ENCODE data around the gene SPINK6.
A peak's percentile ranks its signal among the peaks of the same experiment; 100 is the strongest.

SPINK6 gene

GRCh38 chr5:148202531-148203203, at the start of gene SPINK6:
Gene SPINK6 (plus strand): TSS chr5:148203042. CDS start chr5:148203097, 55 bp downstream.
- Histone ChIP-seq H3K27me3 (ENCODE audit: insufficient read depth, low read length) (0 out of 2 replicates have a peak, but pooled peaks cover 2% of the 10 kb centered on the region), H3K4me3 (ENCODE audit: low read depth, low read length) (no peak within 1 kb of the TSS), H3K36me3 (ENCODE audit: insufficient read depth, low read length) (no peaks in the 10 kb centered on the region), H3K4me1 (ENCODE audit: control insufficient read depth, insufficient read depth, low read length, unreplicated experiment) (no peaks in the 10 kb centered on the region), H3K79me2 (ENCODE audit: control insufficient read depth, insufficient read depth, low read length, unreplicated experiment) (no peaks in the 10 kb centered on the region), H2AFZ (ENCODE audit: low read length, unreplicated experiment) (no peak within 1 kb of the TSS), H3K27ac (ENCODE audit: low read depth, low read length) (no peak within 1 kb of the TSS)

- Histone ChIP-seq H3K36me3 (ENCODE audit: insufficient read depth, low read length) (no peaks in the 10 kb centered on the region), H3K4me3 (ENCODE audit: low read depth, low read length) (no peak overlapping the region), H3K79me2 (ENCODE audit: control insufficient read depth, insufficient read depth, low read length, unreplicated experiment) (no peaks in the 10 kb centered on the region), H2AFZ (ENCODE audit: low read length, unreplicated experiment) (no peak overlapping the region), H3K4me1 (ENCODE audit: control insufficient read depth, insufficient read depth, low read length, unreplicated experiment) (no peaks in the 10 kb centered on the region), H3K27ac (ENCODE audit: low read depth, low read length) (no peak overlapping the region), H3K27me3 (ENCODE audit: insufficient read depth, low read length) (no peaks in the 10 kb centered on the region)
These were observed 46.2 kb upstream of the SPINK6 start for GRCh38 chr5:148156609-148157008.

- H3K27ac ChIP-seq (ENCODE audit: low read depth, low read length): no peak overlapping the region
- peak overlapping the region; percentile 50 for H2AFZ ChIP-seq (ENCODE audit: low read length, unreplicated experiment)
- H3K36me3 ChIP-seq (ENCODE audit: insufficient read depth, low read length): no peaks in the 10 kb centered on the region
- H3K79me2 ChIP-seq (ENCODE audit: control insufficient read depth, insufficient read depth, low read length, unreplicated experiment): no peaks in the 10 kb centered on the region
- no peak overlapping the region for H3K4me3 ChIP-seq (ENCODE audit: low read depth, low read length)
- no peaks in the 10 kb centered on the region for H3K27me3 ChIP-seq (ENCODE audit: insufficient read depth, low read length)
- H3K4me1 ChIP-seq (ENCODE audit: control insufficient read depth, insufficient read depth, low read length, unreplicated experiment): peaks cover 4% of the 10 kb centered on the region
These were observed 40.8 kb upstream of the SPINK6 start for GRCh38 chr5:148162038-148162437.

GRCh38 chr5:148163345-148163744, 39.5 kb upstream of the SPINK6 start:
- H3K4me1 ChIP-seq (ENCODE audit: control insufficient read depth, insufficient read depth, low read length, unreplicated experiment): peaks cover 4% of the 10 kb centered on the region
- no peaks in the 10 kb centered on the region for H3K27me3 ChIP-seq (ENCODE audit: insufficient read depth, low read length)
- H3K36me3 ChIP-seq (ENCODE audit: insufficient read depth, low read length): no peaks in the 10 kb centered on the region
- H3K4me3 ChIP-seq (ENCODE audit: low read depth, low read length): no peak overlapping the region
- no peak overlapping the region for H3K27ac ChIP-seq (ENCODE audit: low read depth, low read length)
- no peak overlapping the region for H2AFZ ChIP-seq (ENCODE audit: low read length, unreplicated experiment)
- H3K79me2 ChIP-seq (ENCODE audit: control insufficient read depth, insufficient read depth, low read length, unreplicated experiment): no peaks in the 10 kb centered on the region

- Histone ChIP-seq H3K36me3 (ENCODE audit: insufficient read depth, low read length) (no peaks in the 10 kb centered on the region), H2AFZ (ENCODE audit: low read length, unreplicated experiment) (no peak overlapping the region), H3K4me3 (ENCODE audit: low read depth, low read length) (no peak overlapping the region), H3K4me1 (ENCODE audit: control insufficient read depth, insufficient read depth, low read length, unreplicated experiment) (peaks cover 4% of the 10 kb centered on the region), H3K27me3 (ENCODE audit: insufficient read depth, low read length) (no peaks in the 10 kb centered on the region), H3K27ac (ENCODE audit: low read depth, low read length) (no peak overlapping the region), H3K79me2 (ENCODE audit: control insufficient read depth, insufficient read depth, low read length, unreplicated experiment) (no peaks in the 10 kb centered on the region)
These were observed 36.1 kb upstream of the SPINK6 start for GRCh38 chr5:148166550-148167283.

- Histone ChIP-seq H3K79me2 (ENCODE audit: control insufficient read depth, insufficient read depth, low read length, unreplicated experiment) (no peaks in the 10 kb centered on the region), H3K27ac (ENCODE audit: low read depth, low read length) (no peak within 1 kb of the TSS), H3K36me3 (ENCODE audit: insufficient read depth, low read length) (no peaks in the 10 kb centered on the region), H2AFZ (ENCODE audit: low read length, unreplicated experiment) (no peak within 1 kb of the TSS), H3K27me3 (ENCODE audit: insufficient read depth, low read length) (no peaks in the 10 kb centered on the region), H3K4me1 (ENCODE audit: control insufficient read depth, insufficient read depth, low read length, unreplicated experiment) (no peaks in the 10 kb centered on the region), H3K4me3 (ENCODE audit: low read depth, low read length) (no peak within 1 kb of the TSS)
These were observed 34.6 kb upstream of the SPINK6 start, which contains the start of gene SPINK14 for GRCh38 chr5:148168246-148168645. Gene SPINK14 (plus strand): TSS chr5:148168546. CDS start chr5:148169733, 1,187 bp downstream.

- Histone ChIP-seq H3K4me1 (ENCODE audit: control insufficient read depth, insufficient read depth, low read length, unreplicated experiment) (no peaks in the 10 kb centered on the region), H3K36me3 (ENCODE audit: insufficient read depth, low read length) (no peaks in the 10 kb centered on the region), H3K27ac (ENCODE audit: low read depth, low read length) (no peak overlapping the region), H3K4me3 (ENCODE audit: low read depth, low read length) (no peak overlapping the region), H3K79me2 (ENCODE audit: control insufficient read depth, insufficient read depth, low read length, unreplicated experiment) (no peaks in the 10 kb centered on the region), H3K27me3 (ENCODE audit: insufficient read depth, low read length) (peaks cover 5% of the 10 kb centered on the region; the same call in 1 of the 2 replicates), H2AFZ (ENCODE audit: low read length, unreplicated experiment) (no peak overlapping the region)
These were observed 30.5 kb upstream of the SPINK6 start for GRCh38 chr5:148172377-148172776.

GRCh38 chr5:148176480-148176879, 26.4 kb upstream of the SPINK6 start:
- peaks cover 5% of the 10 kb centered on the region; the same call in 1 of the 2 replicates for H3K27me3 ChIP-seq (ENCODE audit: insufficient read depth, low read length)
- H3K79me2 ChIP-seq (ENCODE audit: control insufficient read depth, insufficient read depth, low read length, unreplicated experiment): no peaks in the 10 kb centered on the region
- H2AFZ ChIP-seq (ENCODE audit: low read length, unreplicated experiment): no peak overlapping the region
- H3K36me3 ChIP-seq (ENCODE audit: insufficient read depth, low read length): no peaks in the 10 kb centered on the region
- H3K27ac ChIP-seq (ENCODE audit: low read depth, low read length): no peak overlapping the region
- no peak overlapping the region for H3K4me3 ChIP-seq (ENCODE audit: low read depth, low read length)
- H3K4me1 ChIP-seq (ENCODE audit: control insufficient read depth, insufficient read depth, low read length, unreplicated experiment): no peaks in the 10 kb centered on the region

GRCh38 chr5:148177207-148177606, 25.6 kb upstream of the SPINK6 start:
- Histone ChIP-seq H3K27me3 (ENCODE audit: insufficient read depth, low read length) (peaks cover 5% of the 10 kb centered on the region; the same call in 1 of the 2 replicates), H3K27ac (ENCODE audit: low read depth, low read length) (no peak overlapping the region), H3K36me3 (ENCODE audit: insufficient read depth, low read length) (no peaks in the 10 kb centered on the region), H3K4me1 (ENCODE audit: control insufficient read depth, insufficient read depth, low read length, unreplicated experiment) (no peaks in the 10 kb centered on the region), H3K79me2 (ENCODE audit: control insufficient read depth, insufficient read depth, low read length, unreplicated experiment) (no peaks in the 10 kb centered on the region), H3K4me3 (ENCODE audit: low read depth, low read length) (no peak overlapping the region), H2AFZ (ENCODE audit: low read length, unreplicated experiment) (no peak overlapping the region)

- H2AFZ ChIP-seq (ENCODE audit: low read length, unreplicated experiment): no peak overlapping the region
- no peaks in the 10 kb centered on the region for H3K36me3 ChIP-seq (ENCODE audit: insufficient read depth, low read length)
- no peaks in the 10 kb centered on the region for H3K4me1 ChIP-seq (ENCODE audit: control insufficient read depth, insufficient read depth, low read length, unreplicated experiment)
- H3K27me3 ChIP-seq (ENCODE audit: insufficient read depth, low read length): peaks cover 5% of the 10 kb centered on the region; the same call in 1 of the 2 replicates
- H3K4me3 ChIP-seq (ENCODE audit: low read depth, low read length): no peak overlapping the region
- no peaks in the 10 kb centered on the region for H3K79me2 ChIP-seq (ENCODE audit: control insufficient read depth, insufficient read depth, low read length, unreplicated experiment)
- no peak overlapping the region for H3K27ac ChIP-seq (ENCODE audit: low read depth, low read length)
These were observed 23.5 kb upstream of the SPINK6 start for GRCh38 chr5:148179234-148179824.
